Hair follicle dermal papilla cell (primary cell): ENCODE measurements around the gene ARPC1B. TPM values are rescaled to one million over a fixed set of nuclear protein-coding genes. Genes with fewer than 3 reads are reported as not detected.

Experiments
- total RNA-seq: library from RNA; depleted of rRNA; stranded (reverse); fragments of >200 nt; gene quantifications from 2 replicates; pipeline ENCODE4 v1.2.3, GENCODE V29; 2012

Gene ARPC1B
- total RNA-seq: 201 and 336 TPM in 2 replicates

GRCh38 chr7:99374111-99375064, at the start of gene ARPC1B:
Gene ARPC1B, plus strand, starts transcription at chr7:99374730. Its CDS starts 10,985 bp downstream, at chr7:99385715.

GRCh38 chr7:99325592-99326407, 48.7 kb upstream of the ARPC1B start, which contains the start of gene ARPC1A:
Gene ARPC1A, plus strand, starts transcription at chr7:99325898. Its CDS starts 7,456 bp downstream, at chr7:99333354.

DNA sequence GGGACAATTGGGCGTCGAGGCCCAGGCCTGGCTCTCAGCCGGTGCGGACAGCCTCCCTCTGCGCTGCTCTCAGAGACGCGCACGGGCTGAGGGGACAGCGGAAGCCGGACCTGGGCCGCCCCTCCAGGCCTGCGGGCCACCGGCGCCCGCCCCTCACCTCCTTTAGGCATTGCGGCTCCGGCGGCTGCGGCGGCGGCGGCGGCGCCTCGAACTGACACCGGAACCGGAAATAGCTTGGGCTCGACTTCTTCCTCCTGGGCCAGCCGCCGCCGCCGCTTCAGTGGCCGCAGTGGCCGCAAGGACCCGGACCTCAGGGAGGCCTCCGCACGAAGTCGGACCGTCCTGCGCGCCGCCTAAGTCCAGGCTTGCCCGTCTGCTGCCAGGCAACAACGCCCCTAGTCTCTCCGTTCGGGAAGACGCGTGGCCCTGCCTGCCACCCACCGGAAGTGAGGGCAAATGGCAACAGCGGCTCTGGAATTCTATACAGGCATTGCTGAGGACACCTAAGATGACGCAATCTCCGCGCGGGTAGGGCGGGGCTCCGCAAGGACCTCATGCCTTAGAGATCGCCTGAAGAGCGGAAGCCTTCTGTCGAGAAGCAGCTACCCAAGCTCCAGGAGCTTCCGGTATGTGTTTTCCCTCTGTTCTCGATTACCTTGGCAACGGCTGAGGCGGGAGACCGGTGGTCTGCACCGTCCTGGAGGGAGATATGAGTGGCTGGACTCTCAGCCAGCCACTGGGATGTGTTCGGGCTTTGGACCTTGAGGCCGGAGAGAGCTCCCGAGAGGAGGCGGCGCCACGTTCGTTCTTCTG, 34.1 kb downstream of the ARPC1B start, which contains the start of the genes BUD31 and PDAP1:
BUD31 (plus strand) TSS at position 591 of the 813 bp plus-strand sequence. CDS start 2,124 bp downstream, outside the sequence.
PDAP1 (minus strand) TSS at position 219 of the 813 bp plus-strand sequence; CDS start at position 170, 49 bp downstream.

DNA sequence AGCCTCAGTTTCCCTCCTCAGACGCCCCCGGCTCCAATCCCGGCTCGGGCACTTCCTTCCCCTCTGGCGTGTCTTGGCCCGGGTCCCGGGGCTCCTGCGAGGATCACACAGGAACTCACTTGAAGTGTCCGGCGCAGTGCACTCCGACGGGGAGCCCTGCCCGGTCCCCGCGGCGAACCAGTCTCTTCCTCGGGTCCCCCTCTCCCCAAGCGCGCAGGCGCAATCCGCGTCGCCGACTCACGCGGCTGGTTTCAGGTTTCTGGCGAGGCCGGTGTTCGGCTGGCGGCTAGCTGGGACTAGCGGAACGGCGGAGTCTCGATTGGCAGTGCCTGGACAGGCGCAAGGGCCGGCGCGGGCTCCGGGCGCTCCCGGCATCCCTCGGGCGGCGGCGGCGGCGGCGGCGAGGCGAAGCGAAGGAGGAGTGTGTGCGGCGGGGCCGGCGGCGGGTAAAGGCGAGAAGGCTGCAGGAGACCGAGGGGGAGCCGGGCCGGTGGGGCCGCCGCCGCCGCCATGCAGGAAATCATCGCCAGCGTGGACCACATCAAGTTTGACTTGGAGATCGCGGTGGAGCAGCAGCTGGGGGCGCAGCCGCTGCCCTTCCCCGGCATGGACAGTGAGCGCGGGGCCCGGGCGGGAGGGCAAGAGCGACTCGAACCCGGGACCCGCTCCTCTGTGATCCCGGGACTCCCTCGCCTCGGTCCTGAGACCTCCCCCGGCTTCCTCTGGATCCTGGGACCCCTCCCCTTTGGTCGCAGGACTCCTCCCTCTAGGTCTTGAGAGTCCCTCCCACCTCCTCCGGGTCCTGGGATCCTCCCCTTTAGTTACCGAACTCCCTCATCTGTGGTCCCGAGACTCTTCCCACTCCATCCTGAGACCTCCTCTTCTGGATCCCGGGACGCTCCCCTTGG, 64.3 kb downstream of the ARPC1B start, which contains the start of the genes CPSF4 and PTCD1:
CPSF4 (plus strand) TSS at position 371 of the 908 bp plus-strand sequence; CDS start at position 511, 140 bp downstream.
PTCD1 (minus strand) TSS at position 226 of the 908 bp plus-strand sequence. CDS start 3,556 bp downstream, outside the sequence.

Other genes with a start within 250 kb of the ARPC1B start
- gene SMURF1, start 230.6 kb upstream of the ARPC1B start, total RNA-seq: 24.7 and 26.9 TPM in 2 replicates
- not detected in 2 replicates for gene KPNA7, start 166.6 kb upstream of the ARPC1B start, total RNA-seq
- gene MYH16, start 101.9 kb upstream of the ARPC1B start, total RNA-seq: not detected in 2 replicates
- gene ARPC1A, start 48.8 kb upstream of the ARPC1B start, total RNA-seq: 111 and 113 TPM in 2 replicates
- gene PDAP1, start 33.9 kb downstream of the ARPC1B start, total RNA-seq: 35.5 and 47.0 TPM in 2 replicates
- 47.7 and 72.7 TPM in 2 replicates for gene BUD31, start 34.2 kb downstream of the ARPC1B start, total RNA-seq
- gene PTCD1, start 64.1 kb downstream of the ARPC1B start, total RNA-seq: 6.7 and 7.0 TPM in 2 replicates
- gene CPSF4, start 64.2 kb downstream of the ARPC1B start, total RNA-seq: 32.3 and 32.7 TPM in 2 replicates
- gene ATP5MF, start 91.4 kb downstream of the ARPC1B start, total RNA-seq: 200 and 378 TPM in 2 replicates
- 5.3 and 6.5 TPM in 2 replicates for gene ZNF789, start 98.2 kb downstream of the ARPC1B start, total RNA-seq
- gene ZNF394, start 125.6 kb downstream of the ARPC1B start, total RNA-seq: 33.9 and 48.3 TPM in 2 replicates
- gene ZKSCAN5, start 129.9 kb downstream of the ARPC1B start, total RNA-seq: 14.2 and 14.6 TPM in 2 replicates
- 4.2 and 5.5 TPM in 2 replicates for gene FAM200A, start 177.4 kb downstream of the ARPC1B start, total RNA-seq
- 77.0 and 99.6 TPM in 2 replicates for gene ZNF655, start 183.9 kb downstream of the ARPC1B start, total RNA-seq
- gene TMEM225B, start 223.5 kb downstream of the ARPC1B start, total RNA-seq: 1.5 and 1.6 TPM in 2 replicates
- 14.0 and 22.6 TPM in 2 replicates for gene ZSCAN25, start 242.2 kb downstream of the ARPC1B start, total RNA-seq